ENCODE results near the gene RPS6KA5.
A peak's percentile ranks its signal among the peaks of the same experiment; 100 is the strongest.

Gene RPS6KA5

GRCh38 chr14:91021991-91022621 lies 38.3 kb downstream of the RPS6KA5 start:
- no peak for DNase-seq

DNA sequence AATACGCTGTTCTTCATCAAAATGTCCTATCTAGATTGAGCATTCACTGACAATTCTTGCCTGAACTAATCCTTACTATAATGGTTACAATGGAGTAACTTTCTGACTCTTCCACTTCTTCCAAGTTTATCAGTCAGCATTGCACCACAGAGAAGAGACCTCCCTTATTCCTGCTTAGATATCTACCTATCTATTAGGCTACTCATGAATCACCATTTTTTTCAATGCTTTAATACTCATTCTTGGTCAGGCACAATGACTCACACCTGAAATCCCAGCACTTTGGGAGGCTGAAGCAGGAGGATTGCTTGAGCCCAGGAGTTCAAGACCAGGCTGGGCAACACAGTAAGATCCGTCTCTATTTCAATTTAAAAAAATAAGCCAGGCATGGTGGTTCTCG lies 39.3 kb downstream of the RPS6KA5 start:
- no peak for DNase-seq

DNA sequence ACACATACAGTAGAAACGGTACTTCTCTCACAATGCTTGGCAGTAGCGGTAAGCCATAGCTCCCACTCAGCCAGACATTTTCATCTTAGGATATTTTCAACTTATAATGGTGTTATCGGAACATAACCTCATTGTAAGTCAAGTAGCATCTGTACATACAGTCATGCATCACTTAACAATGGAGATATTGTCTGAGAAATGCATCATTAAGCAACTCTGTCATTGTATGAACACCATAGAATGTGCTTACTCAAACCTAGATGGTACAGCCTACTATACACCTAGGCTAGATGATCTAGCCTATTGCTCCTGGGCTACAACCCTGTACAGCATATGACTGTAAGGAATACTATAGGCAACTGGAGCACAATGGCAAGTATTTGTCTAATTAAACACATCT lies 40.8 kb downstream of the RPS6KA5 start:
- no peak for DNase-seq

GRCh38 chr14:91018481-91018880 lies 42.0 kb downstream of the RPS6KA5 start:
- no peak for DNase-seq

DNA sequence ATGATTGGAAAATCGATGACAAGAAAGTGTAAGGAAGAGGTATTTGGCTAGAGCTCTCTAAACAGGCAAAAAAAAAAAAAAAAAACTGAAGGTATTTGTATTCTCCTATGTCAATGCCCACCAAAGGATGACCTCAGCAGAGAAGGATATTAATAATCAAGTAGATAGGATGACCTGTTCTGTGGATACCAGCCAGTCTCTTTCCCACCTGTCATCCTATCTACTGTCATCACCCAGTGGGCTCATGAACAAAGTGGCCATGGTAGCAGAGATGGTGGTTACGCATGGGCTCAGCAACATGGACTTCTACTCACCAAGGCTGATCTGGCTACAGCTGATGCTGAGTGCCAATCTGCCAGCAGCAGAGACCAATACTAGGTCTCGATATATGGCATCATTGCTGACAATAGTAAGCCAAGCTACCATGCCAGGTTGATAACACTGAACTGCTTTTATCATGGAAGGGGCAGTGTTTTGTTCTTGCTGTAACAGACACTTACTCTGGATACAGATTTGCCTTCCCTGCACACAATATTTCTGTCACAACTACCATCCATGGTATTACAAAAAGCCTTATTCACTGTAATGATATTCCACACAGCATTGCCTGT lies 43.5 kb downstream of the RPS6KA5 start:
- DNase-seq = no peak

- no peak for DNase-seq
These were observed 45.0 kb downstream of the RPS6KA5 start for GRCh38 chr14:91015435-91015834.

DNA sequence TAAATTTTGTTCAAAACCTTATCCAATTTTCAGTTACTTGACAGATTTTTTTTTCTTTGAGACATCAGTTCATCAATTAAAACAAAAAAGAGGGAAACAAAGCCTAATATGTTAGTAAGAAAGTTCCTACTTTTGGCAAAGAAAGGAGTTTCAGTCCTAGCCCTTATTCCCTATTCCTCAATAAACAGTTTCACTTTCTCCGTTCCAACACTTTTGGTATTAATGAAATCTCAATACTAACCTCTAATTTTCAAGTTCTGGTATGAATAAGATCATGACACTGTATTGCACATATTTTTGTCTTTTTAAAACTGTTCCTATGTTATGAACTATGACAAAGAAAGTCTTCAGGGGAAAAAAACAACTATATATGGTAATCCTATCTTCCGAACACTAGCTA lies 48.4 kb downstream of the RPS6KA5 start:
- DNase-seq = no peak

GRCh38 chr14:91010153-91010533 lies 50.3 kb downstream of the RPS6KA5 start:
- DNase-seq = no peak

DNA sequence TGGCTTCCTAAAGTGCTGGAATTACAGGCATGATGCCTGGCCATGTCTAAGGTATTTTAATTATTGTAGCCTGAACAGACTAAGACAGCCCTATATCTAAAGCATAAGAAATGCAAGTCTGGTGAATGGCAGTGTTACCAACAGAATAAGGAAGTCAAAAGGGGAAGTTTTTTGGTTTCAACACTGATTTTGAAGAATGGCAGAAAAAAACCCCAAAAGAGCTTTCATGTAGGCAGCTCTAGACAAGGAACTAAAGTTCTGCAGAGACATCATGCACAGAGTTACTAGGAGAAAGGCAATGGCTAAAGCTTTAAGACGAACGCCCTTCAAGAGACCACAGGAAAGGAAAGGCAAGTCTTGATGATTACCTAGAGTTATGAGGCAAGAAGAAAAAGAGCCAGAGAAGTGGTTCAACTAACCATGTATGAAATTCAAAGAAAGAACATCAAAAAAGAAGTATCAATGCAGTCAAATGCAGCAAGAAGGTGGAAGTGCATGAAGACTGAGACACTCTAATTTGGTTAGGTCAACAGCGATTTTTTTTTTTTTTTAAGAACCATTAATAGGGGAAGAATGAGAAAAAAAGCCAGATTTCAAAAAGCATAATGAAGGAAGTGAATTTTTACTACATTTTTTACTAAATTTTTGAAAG lies 50.8 kb downstream of the RPS6KA5 start:
- no peak for DNase-seq

GRCh38 chr14:91008759-91009409 lies 51.6 kb downstream of the RPS6KA5 start:
- DNase-seq = no peak

DNA sequence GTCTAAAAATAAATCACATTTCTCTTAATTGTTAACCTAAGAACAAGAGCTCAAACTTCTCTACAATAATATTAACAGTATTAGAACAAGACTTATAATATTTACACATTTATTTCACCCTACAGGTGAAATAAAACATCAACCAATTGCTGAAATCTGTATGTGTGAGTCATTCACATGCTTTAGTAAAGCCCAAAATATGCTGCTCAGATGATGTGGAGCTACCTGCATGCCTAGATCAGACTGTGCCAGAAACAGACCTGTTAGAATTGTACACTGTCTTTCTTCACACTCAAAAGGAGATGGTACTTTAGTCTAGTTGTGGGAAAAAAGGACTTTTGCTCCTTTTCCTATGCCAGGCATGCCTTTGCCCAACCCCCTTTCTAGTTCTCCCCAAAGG lies 54.7 kb downstream of the RPS6KA5 start:
- no peak for DNase-seq

DNA sequence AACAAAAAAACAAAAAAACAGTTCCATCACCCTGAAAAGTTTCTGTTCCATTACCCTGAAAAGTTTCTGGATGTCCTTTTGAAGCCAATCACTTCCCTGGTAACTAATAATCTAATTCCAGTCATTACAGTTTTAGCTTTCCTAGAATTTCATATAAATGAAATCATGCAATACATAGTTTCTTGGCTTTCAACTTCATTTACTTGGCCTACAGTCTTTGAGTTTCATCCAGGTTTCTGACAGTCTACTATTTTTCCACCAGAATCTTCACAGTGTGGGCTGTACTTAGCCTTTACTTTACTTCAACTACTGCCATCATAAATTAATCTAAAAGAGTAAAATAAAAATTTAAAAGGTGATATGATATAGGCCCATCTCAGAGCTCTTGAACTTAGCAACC lies 55.5 kb downstream of the RPS6KA5 start:
- DNase-seq = no peak

DNA sequence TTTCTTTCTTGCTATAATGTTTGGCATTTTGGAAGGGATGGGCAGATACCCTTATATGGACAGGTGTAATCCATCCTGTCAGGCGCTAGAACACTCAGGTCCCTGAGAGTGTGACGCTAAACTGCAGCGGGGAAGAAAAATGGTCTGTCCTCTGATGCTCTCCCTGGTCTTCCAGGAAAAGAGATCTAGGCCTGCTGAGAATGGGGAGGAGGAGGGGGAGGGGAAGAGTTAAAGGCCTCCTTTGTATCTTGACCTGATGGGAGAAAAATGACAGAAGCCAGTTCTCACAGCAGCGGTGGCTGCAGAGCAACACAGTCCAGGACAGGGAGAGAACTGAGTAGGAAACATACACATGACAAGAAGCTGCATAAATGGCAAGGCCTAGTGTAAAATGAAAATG lies 61.1 kb downstream of the RPS6KA5 start:
- DNase-seq = no peak

DNA sequence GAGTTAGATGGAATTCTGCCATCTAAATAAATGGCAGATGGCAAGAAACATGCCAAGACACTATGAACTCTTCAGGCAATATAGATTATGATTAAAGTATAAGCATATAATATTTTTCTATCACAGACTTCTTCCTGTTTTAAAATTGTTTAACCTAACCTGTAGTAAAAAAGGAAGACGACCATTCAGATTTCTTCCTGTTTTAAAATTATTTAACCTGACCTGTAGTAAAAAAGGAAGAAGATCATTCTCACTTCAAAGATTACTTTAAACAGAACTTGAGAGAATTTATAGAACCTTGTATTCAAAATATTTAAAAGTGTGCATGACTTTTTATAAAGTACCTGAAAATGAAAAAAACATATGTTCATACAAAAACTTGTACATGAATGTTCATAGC lies 63.5 kb downstream of the RPS6KA5 start:
- peak; percentile 9 for DNase-seq

DNA sequence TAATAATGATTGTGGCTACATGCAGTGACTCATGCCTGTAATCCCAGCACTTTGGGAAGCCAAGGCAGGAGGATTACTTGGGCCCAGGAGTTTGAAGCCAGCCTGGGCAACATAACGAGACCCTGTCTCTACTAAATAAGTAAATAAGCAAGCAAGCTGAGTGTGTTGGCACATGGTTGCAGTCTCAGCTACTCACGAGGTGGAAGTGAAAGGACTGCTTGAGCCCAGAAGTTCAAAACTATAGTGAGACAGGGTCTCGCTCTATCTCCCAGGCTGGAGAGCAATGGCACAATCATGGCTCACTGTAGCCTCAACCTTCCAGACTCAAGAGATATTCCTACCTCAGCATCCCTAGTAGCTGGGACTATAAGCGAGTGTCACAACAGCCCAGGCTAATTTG lies 64.7 kb downstream of the RPS6KA5 start:
- DNase-seq = no peak

GRCh38 chr14:90993792-90994191 lies 66.6 kb downstream of the RPS6KA5 start:
- no peak for DNase-seq

GRCh38 chr14:90991690-90992443 lies 68.6 kb downstream of the RPS6KA5 start:
- no peak for DNase-seq

DNA sequence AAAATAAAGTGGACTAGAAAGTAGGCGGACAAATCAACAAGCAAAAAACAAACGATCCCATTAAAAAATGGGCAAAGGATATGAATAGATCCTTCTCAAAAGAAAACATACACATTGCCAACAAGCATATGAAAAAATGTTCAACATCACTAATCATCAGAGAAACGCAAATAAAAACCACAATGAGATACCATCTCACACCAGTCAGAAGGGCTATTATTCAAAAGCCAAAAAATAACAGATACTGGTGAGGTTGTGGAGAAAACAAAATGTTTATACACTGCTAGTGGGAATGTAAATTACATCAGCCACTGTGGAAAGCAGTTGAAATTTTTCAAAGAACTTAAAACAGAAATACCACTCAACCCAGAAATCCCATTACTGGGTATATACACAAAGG lies 70.3 kb downstream of the RPS6KA5 start:
- DNase-seq = no peak

GRCh38 chr14:90987140-90987539 lies 73.3 kb downstream of the RPS6KA5 start:
- DNase-seq = no peak

DNA sequence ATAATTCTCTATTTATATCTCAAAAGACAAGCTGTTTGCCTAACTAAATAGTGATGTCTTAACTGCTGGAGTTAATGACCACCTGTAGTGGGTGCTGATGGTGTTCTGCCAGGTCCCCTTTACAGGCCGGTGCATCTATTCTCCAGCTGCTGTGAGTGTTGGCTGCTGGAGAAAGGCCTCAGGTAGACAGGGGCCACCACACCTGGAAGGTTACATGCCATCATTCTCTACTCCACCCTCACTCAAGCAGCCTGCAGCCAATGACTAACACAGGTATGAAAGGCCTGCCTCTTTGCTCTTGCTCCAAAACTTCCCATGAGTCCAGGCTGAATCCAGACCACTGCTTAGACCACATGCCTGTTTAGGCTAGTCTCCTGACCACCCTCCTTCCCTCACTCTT lies 73.9 kb downstream of the RPS6KA5 start:
- DNase-seq = no peak

DNA sequence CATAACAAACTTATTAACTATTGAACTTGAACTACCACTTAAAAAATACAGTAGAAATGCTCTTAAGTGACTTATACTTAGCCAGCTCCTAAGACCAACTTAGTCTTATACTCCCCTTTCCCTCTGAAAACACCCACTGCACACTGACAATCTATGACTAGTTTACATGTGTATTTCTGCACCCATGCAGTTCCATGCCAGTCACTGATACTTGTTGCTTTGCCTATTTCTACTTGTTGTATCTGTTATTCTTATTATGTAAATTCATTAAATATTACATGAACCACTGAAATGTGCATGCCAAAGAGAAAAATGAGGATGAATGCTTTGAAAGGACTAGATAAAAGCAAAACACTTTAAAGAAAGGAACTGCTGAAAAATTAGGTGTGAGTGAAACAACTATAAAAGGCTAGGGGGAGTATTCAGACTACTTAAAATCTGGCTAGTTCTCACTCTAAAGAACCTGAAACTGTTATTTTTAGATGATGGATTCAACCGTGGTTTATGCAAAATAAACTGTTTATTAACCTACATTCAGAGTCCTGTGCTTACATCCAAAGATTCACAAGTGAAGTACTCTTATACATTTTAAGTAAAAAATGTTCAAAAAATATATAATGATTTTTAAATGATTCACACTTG lies 74.7 kb downstream of the RPS6KA5 start:
- no peak for DNase-seq

DNA sequence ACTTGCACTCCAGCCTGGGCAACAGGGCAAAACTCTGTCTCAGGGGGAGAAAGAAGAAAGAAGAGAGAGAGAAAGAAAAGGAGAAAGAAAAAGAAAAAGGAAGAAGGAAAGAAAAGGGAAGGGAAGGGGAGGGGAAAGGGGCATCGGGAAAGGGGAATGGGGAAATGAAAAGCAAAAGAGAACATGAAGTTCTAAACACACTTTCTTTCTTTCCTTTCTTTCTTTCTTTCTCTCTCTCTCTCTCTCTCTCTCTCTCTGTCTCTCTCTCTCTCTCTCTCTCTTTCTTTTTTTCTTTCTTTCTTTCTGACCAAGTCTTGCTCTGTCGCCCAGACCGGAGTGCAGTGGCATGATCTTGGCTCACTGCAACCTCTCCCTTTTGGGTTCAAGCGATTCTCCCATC lies 76.9 kb downstream of the RPS6KA5 start:
- no peak for DNase-seq

- DNase-seq = no peak
These were observed 78.8 kb downstream of the RPS6KA5 start for GRCh38 chr14:90981636-90982035.
